Neuron (in vitro differentiated cells): ENCODE data around the gene COPS9.

ENCODE experiments used
- H2AFZ ChIP-seq: one replicate; pipeline ENCODE4 v1.6.1; 2013; ENCODE audit warnings: low read depth, mild to moderate bottlenecking, inconsistent platforms, low read length, moderate library complexity
- H3K27me3 ChIP-seq: one replicate; pipeline ENCODE4 v1.6.1; 2013; ENCODE audit warnings: low read length; ENCODE audit not compliant: insufficient read depth
- H3K36me3 ChIP-seq: one replicate; pipeline ENCODE4 v1.6.1; 2013; ENCODE audit warnings: low read length; ENCODE audit not compliant: insufficient read depth
- H3K4me1 ChIP-seq: one replicate; pipeline ENCODE4 v1.6.1; 2013; ENCODE audit warnings: low read length; ENCODE audit not compliant: insufficient read depth
- H3K4me3 ChIP-seq: 2 replicates; pipeline ENCODE4 v1.5.1; 2013; ENCODE audit warnings: mild to moderate bottlenecking, low read length, moderate library complexity
- H3K9me3 ChIP-seq: one replicate; pipeline ENCODE4 v1.6.1; 2013; ENCODE audit warnings: low read length

COPS9 gene

GRCh38 chr2:240121675-240122074 lies 14.4 kb downstream of the COPS9 start:
- no peaks in the 10 kb centered on the region for H3K4me1 ChIP-seq
- H3K9me3 ChIP-seq, result no peaks in the 10 kb centered on the region
- H3K27me3 ChIP-seq, result no peaks in the 10 kb centered on the region
- H2AFZ ChIP-seq, result no peak overlapping the region
- peaks cover 11% of the 10 kb centered on the region for H3K36me3 ChIP-seq
- no peak overlapping the region for H3K4me3 ChIP-seq

DNA sequence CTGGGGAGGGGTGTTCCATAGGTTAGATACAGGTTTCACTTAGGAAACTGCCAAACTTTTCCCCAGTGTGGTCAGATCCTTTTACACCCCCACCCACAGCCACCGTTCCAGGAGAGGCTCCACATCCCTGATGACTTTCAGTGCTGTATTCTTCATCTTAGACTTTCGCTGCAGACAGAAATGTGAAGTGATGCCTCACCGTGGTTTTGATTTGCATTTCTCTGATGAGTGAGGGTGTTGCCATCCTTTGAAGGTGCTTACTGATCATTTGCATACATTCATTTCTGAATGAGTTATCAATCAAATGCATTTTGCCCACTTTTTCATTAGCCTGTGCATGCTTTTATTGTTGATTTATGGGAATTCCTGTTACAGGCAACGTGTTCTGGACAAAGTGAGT lies 14.9 kb downstream of the COPS9 start:
- Histone ChIP-seq H3K36me3 (peaks cover 6% of the 10 kb centered on the region), H3K9me3 (no peaks in the 10 kb centered on the region), H3K4me3 (no peak overlapping the region), H3K27me3 (no peaks in the 10 kb centered on the region), H3K4me1 (no peaks in the 10 kb centered on the region), H2AFZ (no peak overlapping the region)

GRCh38 chr2:240114233-240114632 lies 21.9 kb downstream of the COPS9 start:
- H2AFZ ChIP-seq, result no peak overlapping the region
- no peaks in the 10 kb centered on the region for H3K36me3 ChIP-seq
- peaks cover 10% of the 10 kb centered on the region for H3K27me3 ChIP-seq
- no peaks in the 10 kb centered on the region for H3K9me3 ChIP-seq
- H3K4me1 ChIP-seq, result no peaks in the 10 kb centered on the region
- H3K4me3 ChIP-seq, result no peak overlapping the region

- H3K27me3 ChIP-seq, result peaks cover 10% of the 10 kb centered on the region
- H3K4me3 ChIP-seq, result no peak overlapping the region
- no peaks in the 10 kb centered on the region for H3K36me3 ChIP-seq
- H3K9me3 ChIP-seq, result no peaks in the 10 kb centered on the region
- H2AFZ ChIP-seq, result no peak overlapping the region
- no peaks in the 10 kb centered on the region for H3K4me1 ChIP-seq
These were observed 23.0 kb downstream of the COPS9 start for GRCh38 chr2:240112914-240113690.

DNA sequence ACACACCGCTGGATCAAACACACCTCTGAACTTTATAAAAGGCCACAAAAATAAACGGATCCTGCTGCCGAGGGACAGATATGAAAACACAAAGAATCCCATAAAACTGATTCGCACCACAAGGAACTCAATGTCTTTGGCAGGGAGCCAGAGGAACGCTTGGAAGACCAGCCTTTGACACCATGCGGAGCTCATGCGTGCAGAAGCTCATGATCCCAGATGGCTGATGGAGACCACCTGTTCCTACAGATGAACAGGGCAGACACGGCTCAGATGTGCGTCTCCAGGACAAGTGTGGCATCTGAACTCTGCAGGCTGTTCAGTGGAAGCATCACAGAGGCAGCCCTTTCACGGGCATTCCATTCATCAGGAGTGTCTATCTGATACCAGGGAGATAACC lies 24.9 kb downstream of the COPS9 start:
- H3K27me3 ChIP-seq, result peaks cover 10% of the 10 kb centered on the region
- H3K4me3 ChIP-seq, result no peak overlapping the region
- no peak overlapping the region for H2AFZ ChIP-seq
- H3K9me3 ChIP-seq, result no peaks in the 10 kb centered on the region
- H3K36me3 ChIP-seq, result no peaks in the 10 kb centered on the region
- H3K4me1 ChIP-seq, result no peaks in the 10 kb centered on the region

DNA sequence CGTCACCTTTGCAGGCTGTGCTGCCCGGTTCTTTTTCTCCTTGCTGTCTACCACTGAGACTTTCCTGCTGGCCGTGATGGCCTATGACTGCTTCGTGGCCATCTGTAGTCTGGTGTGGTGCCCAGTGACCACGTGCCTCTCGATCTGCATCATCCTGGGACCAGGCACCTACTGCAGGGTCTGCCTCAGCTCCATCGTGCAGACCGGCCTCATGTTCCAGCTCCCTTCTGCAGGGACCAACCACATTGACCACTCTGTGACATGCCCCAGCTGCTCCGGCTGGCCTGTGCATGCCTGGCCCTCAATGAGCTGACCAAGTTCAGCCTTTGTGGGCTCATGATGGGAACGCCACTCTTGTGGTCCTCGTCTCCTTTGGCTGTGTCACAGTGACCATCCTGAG lies 26.7 kb downstream of the COPS9 start:
- no peak overlapping the region for H3K4me3 ChIP-seq
- H3K4me1 ChIP-seq, result no peaks in the 10 kb centered on the region
- no peaks in the 10 kb centered on the region for H3K36me3 ChIP-seq
- H3K9me3 ChIP-seq, result no peaks in the 10 kb centered on the region
- peaks cover 10% of the 10 kb centered on the region for H3K27me3 ChIP-seq
- H2AFZ ChIP-seq, result no peak overlapping the region

DNA sequence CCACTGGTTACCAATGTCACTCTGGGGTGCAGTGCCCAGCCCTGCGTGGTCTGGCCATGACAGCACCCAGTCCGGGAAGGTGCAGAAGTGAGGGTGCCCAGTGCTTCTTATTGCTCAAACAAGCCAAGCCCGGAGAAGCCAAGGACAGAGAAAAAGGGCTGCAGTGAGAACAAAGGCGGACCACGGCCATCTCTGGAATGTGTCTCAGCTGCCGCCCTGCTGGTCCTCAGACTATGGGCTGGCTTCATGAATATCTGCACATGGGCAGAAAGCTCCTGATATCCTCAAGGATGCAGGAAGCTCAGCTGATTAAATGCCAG lies 28.7 kb downstream of the COPS9 start:
- Histone ChIP-seq H2AFZ (no peak overlapping the region), H3K36me3 (no peaks in the 10 kb centered on the region), H3K4me1 (no peaks in the 10 kb centered on the region), H3K27me3 (no peaks in the 10 kb centered on the region), H3K4me3 (no peak overlapping the region), H3K9me3 (no peaks in the 10 kb centered on the region)

DNA sequence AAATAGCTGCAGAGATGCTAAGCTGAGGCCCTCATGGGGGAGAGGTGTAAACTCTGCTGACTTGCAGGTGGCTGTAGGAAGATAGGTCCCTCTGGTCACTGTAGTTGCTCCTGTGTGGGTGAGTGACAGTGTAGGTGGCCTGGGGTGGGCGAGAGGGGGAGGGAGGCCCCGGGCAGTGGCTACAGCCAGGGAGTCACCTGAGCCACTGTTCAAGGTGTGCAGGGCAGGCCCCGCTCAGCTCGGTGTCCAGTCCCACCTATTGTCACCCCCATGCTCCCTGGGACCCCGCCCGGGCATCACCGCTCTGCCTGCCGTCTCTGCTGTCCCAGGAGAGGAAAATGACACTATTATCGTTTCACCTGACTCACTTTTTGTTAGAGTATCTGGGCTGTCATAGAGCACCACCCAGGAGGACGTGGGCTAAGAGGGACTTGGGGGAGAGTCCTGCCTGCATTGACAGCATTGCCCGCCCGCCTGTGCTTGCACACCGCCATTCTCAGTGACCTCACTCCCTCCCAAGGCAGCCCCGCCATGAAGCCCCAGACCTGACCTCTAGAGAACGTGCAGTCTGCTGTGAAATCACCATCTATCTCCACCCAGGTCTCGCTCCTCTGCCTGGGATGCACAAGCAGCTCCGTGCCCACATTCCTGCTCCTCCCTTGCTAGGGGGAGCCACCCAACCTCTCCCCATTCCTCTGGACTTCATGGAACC lies 29.2 kb downstream of the COPS9 start:
- Histone ChIP-seq H3K9me3 (no peaks in the 10 kb centered on the region), H2AFZ (no peak overlapping the region), H3K4me1 (no peaks in the 10 kb centered on the region), H3K4me3 (no peak overlapping the region), H3K36me3 (no peaks in the 10 kb centered on the region), H3K27me3 (no peaks in the 10 kb centered on the region)

GRCh38 chr2:240105982-240106381 lies 30.1 kb downstream of the COPS9 start:
- Histone ChIP-seq H3K9me3 (no peaks in the 10 kb centered on the region), H3K4me1 (no peaks in the 10 kb centered on the region), H3K36me3 (no peaks in the 10 kb centered on the region), H3K4me3 (no peak overlapping the region), H3K27me3 (no peaks in the 10 kb centered on the region), H2AFZ (no peak overlapping the region)

- Histone ChIP-seq H3K4me3 (no peak overlapping the region), H3K36me3 (no peaks in the 10 kb centered on the region), H3K27me3 (no peaks in the 10 kb centered on the region), H3K9me3 (no peaks in the 10 kb centered on the region), H3K4me1 (no peaks in the 10 kb centered on the region), H2AFZ (no peak overlapping the region)
These were observed 33.0 kb downstream of the COPS9 start for GRCh38 chr2:240103136-240103535.

- peaks cover 9% of the 10 kb centered on the region for H3K9me3 ChIP-seq
- H3K27me3 ChIP-seq, result peaks cover 36% of the 10 kb centered on the region
- no peaks in the 10 kb centered on the region for H3K36me3 ChIP-seq
- peaks cover 4% of the 10 kb centered on the region for H3K4me1 ChIP-seq
- H3K4me3 ChIP-seq, result no peak overlapping the region
- H2AFZ ChIP-seq, result no peak overlapping the region
These were observed 37.8 kb downstream of the COPS9 start for GRCh38 chr2:240098349-240098748.

GRCh38 chr2:240095556-240096523 lies 40.3 kb downstream of the COPS9 start:
- H3K4me3 ChIP-seq, result no peak overlapping the region
- H3K9me3 ChIP-seq, result peaks cover 11% of the 10 kb centered on the region
- no peaks in the 10 kb centered on the region for H3K36me3 ChIP-seq
- H2AFZ ChIP-seq, result no peak overlapping the region
- H3K27me3 ChIP-seq, result peaks cover 39% of the 10 kb centered on the region
- peaks cover 4% of the 10 kb centered on the region for H3K4me1 ChIP-seq

- Histone ChIP-seq H3K9me3 (peaks cover 6% of the 10 kb centered on the region), H3K4me3 (no peak overlapping the region), H3K27me3 (peaks cover 18% of the 10 kb centered on the region)
These were observed 46.8 kb downstream of the COPS9 start for GRCh38 chr2:240089306-240089705.

More at GRCh38 chr2:240089306-240089705, 46.8 kb downstream of the COPS9 start:
- no peaks in the 10 kb centered on the region for H3K36me3 ChIP-seq
- H2AFZ ChIP-seq, result no peak overlapping the region
- H3K4me1 ChIP-seq, result no peaks in the 10 kb centered on the region
